Stimulated activated CD4-positive, alpha-beta T cell treated with anti-CD3 and anti-CD28 coated beads, Interleukin-15, amount 100 ng/mL, for 48 hours (primary cell): Measurements from ENCODE around the gene ZNF587B.
"Not testable (repeated sequence)": the region's sequence is repeated elsewhere in the genome, so short reads cannot be mapped to it uniquely, and the experiment has no call there.

Source experiments
- DNase-seq, 2 donors: peaks; one replicate each; pipeline ENCODE4 v3.0.0-alpha.2; 2020; ENCODE audit warnings: low read depth in 2 of 2

Gene ZNF587B

GRCh38 chr19:57818378-57818777, 11.7 kb upstream of the ZNF587B start:
- no peak for DNase-seq

- DNase-seq: peak; percentile 70
Observed at GRCh38 chr19:57819475-57820148, 10.5 kb upstream of the ZNF587B start.

GRCh38 chr19:57820599-57820998, 9.5 kb upstream of the ZNF587B start:
- DNase-seq: no peak

- not testable (repeated sequence) for DNase-seq
Observed at GRCh38 chr19:57821095-57821494, 9.0 kb upstream of the ZNF587B start.

- DNase-seq: not testable (repeated sequence)
Observed at GRCh38 chr19:57821501-57821900, 8.6 kb upstream of the ZNF587B start.

- DNase-seq: not testable (repeated sequence)
Observed at GRCh38 chr19:57823155-57823554, 6.9 kb upstream of the ZNF587B start.

GRCh38 chr19:57823608-57824007, 6.5 kb upstream of the ZNF587B start:
- DNase-seq: not testable (repeated sequence)

- no peak for DNase-seq
Observed at GRCh38 chr19:57825511-57825910, 4.6 kb upstream of the ZNF587B start.

- no peak for DNase-seq
Observed at GRCh38 chr19:57829316-57829715, 783 bp upstream of the ZNF587B start.

GRCh38 chr19:57836991-57837390, 6.9 kb downstream of the ZNF587B start:
- DNase-seq: not testable (repeated sequence)

- not testable (repeated sequence) for DNase-seq
Observed at GRCh38 chr19:57838622-57839191, 8.6 kb downstream of the ZNF587B start.

GRCh38 chr19:57841122-57841763, 11.1 kb downstream of the ZNF587B start:
- DNase-seq: no peak

GRCh38 chr19:57847164-57847563, 17.1 kb downstream of the ZNF587B start:
- not testable (repeated sequence) for DNase-seq

- DNase-seq: not testable (repeated sequence)
Observed at GRCh38 chr19:57849162-57849665, 19.1 kb downstream of the ZNF587B start.

- peak; percentile 60 to 67 for DNase-seq
Observed at GRCh38 chr19:57849666-57850473, 19.8 kb downstream of the ZNF587B start, which contains the start of gene ZNF587. Gene ZNF587 (plus strand): TSS chr19:57849859. CDS start chr19:57850039, 180 bp downstream.

- DNase-seq: no peak
Observed at GRCh38 chr19:57850553-57851017, 20.5 kb downstream of the ZNF587B start.

- not testable (repeated sequence) for DNase-seq
Observed at GRCh38 chr19:57851812-57852603, 21.9 kb downstream of the ZNF587B start.

GRCh38 chr19:57854117-57854516, 24.0 kb downstream of the ZNF587B start:
- DNase-seq: not testable (repeated sequence)

- DNase-seq: not testable (repeated sequence)
Observed at GRCh38 chr19:57862351-57862750, 32.3 kb downstream of the ZNF587B start.

GRCh38 chr19:57867868-57868492, 37.9 kb downstream of the ZNF587B start:
- no peak for DNase-seq
